ENCODE measurements around the gene CPM. TPM values are rescaled to one million over a fixed set of nuclear protein-coding genes. Genes with fewer than 3 reads are reported as not detected.

CPM gene
- total and polyA plus RNA-seq, 4 donors: 14.2 to 65.0 (median 24.0) TPM

- H3K9me3 ChIP-seq (ENCODE audit: control insufficient read depth in 4 of 4, low read length in 3 of 4): no peaks in the 10 kb centered on the region
- H3K9ac ChIP-seq (ENCODE audit: low read depth in 1 of 2, low read length in 2 of 2): no peak overlapping the region
- peaks cover 8 to 67% (median 55%) of the 10 kb centered on the region in 4 donors for H3K36me3 ChIP-seq (ENCODE audit: control insufficient read depth in 4 of 4, insufficient read depth in 3 of 4, low read depth in 1 of 4, low read length in 3 of 4)
- no peak for DNase-seq (ENCODE audit: low spot score)
- no peak overlapping the region for H3K27ac ChIP-seq (ENCODE audit: low read depth in 1 of 2, low read length in 2 of 2)
- no peak overlapping the region for H3K4me3 ChIP-seq (ENCODE audit: low read depth in 1 of 3, low read length in 3 of 3)
- TF ChIP-seq RAD21 (IDR thresholded peaks at IDR 0.05): no peak
- TF ChIP-seq SP1 (IDR thresholded peaks at IDR 0.05): no peak
- TF ChIP-seq HNF4A (conservative IDR thresholded peaks at IDR 0.05): no peak
- no peak for TF ChIP-seq FOXA2 (IDR thresholded peaks at IDR 0.05)
- no peak for TF ChIP-seq FOXA1 (IDR thresholded peaks at IDR 0.05)
- TF ChIP-seq REST (IDR thresholded peaks at IDR 0.05): no peak
- no peak for TF ChIP-seq MAX (IDR thresholded peaks at IDR 0.05)
- no peak for TF ChIP-seq ATF3 (IDR thresholded peaks at IDR 0.05)
- 97% methylated on average over 5 of the region's 5 CpGs for WGBS
- H3K27me3 ChIP-seq (ENCODE audit: control insufficient read depth in 4 of 4, insufficient read depth in 4 of 4, low read length in 3 of 4): no peaks in the 10 kb centered on the region
- no peaks in the 10 kb centered on the region for H3K4me1 ChIP-seq (ENCODE audit: control insufficient read depth in 4 of 4, insufficient read depth in 4 of 4, low read length in 3 of 4)
Measured at GRCh38 chr12:68824131-68824530, 108.8 kb downstream of the CPM start.

- peaks cover 8 to 64% (median 54%) of the 10 kb centered on the region in 4 donors for H3K36me3 ChIP-seq (ENCODE audit: control insufficient read depth in 4 of 4, insufficient read depth in 3 of 4, low read depth in 1 of 4, low read length in 3 of 4)
Measured at GRCh38 chr12:68823696-68824095, 109.3 kb downstream of the CPM start.

More at GRCh38 chr12:68823696-68824095, 109.3 kb downstream of the CPM start:
- 85% methylated on average over 3 of the region's 3 CpGs for WGBS
- Histone ChIP-seq H3K9ac (ENCODE audit: low read depth in 1 of 2, low read length in 2 of 2) (no peak overlapping the region), H3K4me1 (ENCODE audit: control insufficient read depth in 4 of 4, insufficient read depth in 4 of 4, low read length in 3 of 4) (no peaks in the 10 kb centered on the region), H3K27ac (ENCODE audit: low read depth in 1 of 2, low read length in 2 of 2) (no peak overlapping the region), H3K27me3 (ENCODE audit: control insufficient read depth in 4 of 4, insufficient read depth in 4 of 4, low read length in 3 of 4) (no peaks in the 10 kb centered on the region), H3K4me3 (ENCODE audit: low read depth in 1 of 3, low read length in 3 of 3) (no peak overlapping the region), H3K9me3 (ENCODE audit: control insufficient read depth in 4 of 4, low read length in 3 of 4) (no peaks in the 10 kb centered on the region)
- TF ChIP-seq ZBTB33 (IDR thresholded peaks at IDR 0.05) (no peak), FOXA2 (IDR thresholded peaks at IDR 0.05) (no peak), RXRA (IDR thresholded peaks at IDR 0.05) (no peak), GABPA (IDR thresholded peaks at IDR 0.05 in 1 of 2, conservative IDR thresholded peaks at IDR 0.05 in 1 of 2) (no peak), ATF3 (IDR thresholded peaks at IDR 0.05) (no peak), EGR1 (IDR thresholded peaks at IDR 0.05; ENCODE audit: low read depth in 2 of 2) (no peak), REST (IDR thresholded peaks at IDR 0.05) (no peak), YY1 (IDR thresholded peaks at IDR 0.05) (no peak), FOXA1 (IDR thresholded peaks at IDR 0.05) (no peak), NR2F2 (IDR thresholded peaks at IDR 0.05) (no peak), JUND (IDR thresholded peaks at IDR 0.05) (no peak), CTCF (IDR thresholded peaks at IDR 0.05; ENCODE audit: low read depth, low read length, missing input control) (no peak), SP1 (IDR thresholded peaks at IDR 0.05) (no peak), HNF4A (conservative IDR thresholded peaks at IDR 0.05) (no peak), RAD21 (IDR thresholded peaks at IDR 0.05) (no peak), TAF1 (conservative IDR thresholded peaks at IDR 0.05) (no peak), MAX (IDR thresholded peaks at IDR 0.05) (no peak)
- DNase-seq (ENCODE audit: low spot score): no peak
